Keratinocyte (primary cell): ENCODE measurements around the gene KLHL3.

Source experiments
- CTCF ChIP-seq, 3 experiments: IDR thresholded peaks in 1 of 3; conservative IDR thresholded peaks in 1 of 3; optimal IDR thresholded peaks in 1 of 3; 2 replicates in 2 of 3; 3 replicates in 1 of 3; pipeline versions ENCODE3 to v1.5.1; 2011; ENCODE audit warnings: low read length in 3 of 3, mild to moderate bottlenecking in 3 of 3, moderate library complexity in 2 of 3, control low read depth in 1 of 3, inconsistent platforms in 1 of 3; ENCODE audit not compliant: insufficient read depth in 2 of 3; ENCODE audit errors: extremely low read depth in 1 of 3
- EZH2 ChIP-seq: IDR thresholded peaks from one replicate; pipeline ENCODE4 v1.6.1; 2012; ENCODE audit warnings: inconsistent platforms, mild to moderate bottlenecking, low read length, moderate library complexity

DNA sequence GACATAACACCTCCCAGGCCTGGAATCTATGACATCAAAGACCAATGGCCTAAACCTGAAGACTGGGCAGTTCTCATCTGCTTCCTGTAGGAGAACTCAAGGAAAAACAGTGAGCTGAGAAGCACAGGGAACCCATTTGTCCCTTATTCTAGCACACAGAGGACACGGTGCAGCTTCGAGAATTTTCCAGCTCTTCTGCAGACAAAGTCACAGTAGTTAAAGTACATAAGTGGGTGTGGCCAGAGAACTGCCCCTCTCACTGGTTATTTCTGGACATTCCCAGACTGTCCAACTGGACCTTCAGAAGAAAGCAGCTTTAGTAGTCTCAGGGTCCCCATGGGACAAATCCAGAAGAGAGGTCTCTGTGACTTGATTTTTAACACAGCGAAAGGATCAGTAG, 114.6 kb downstream of the KLHL3 start:
- TF ChIP-seq CTCF (optimal IDR thresholded peaks at IDR 0.05 in 1 of 3, IDR thresholded peaks at IDR 0.05 in 1 of 3, conservative IDR thresholded peaks at IDR 0.05 in 1 of 3; ENCODE audit: extremely low read depth in 1 of 3, insufficient read depth in 2 of 3, low read length in 3 of 3) (no peak), EZH2 (no peak)
